Activated effector memory CD4-positive, alpha-beta T cell treated with anti-CD3 and anti-CD28 coated beads, Interleukin-2, amount 50 U/mL, for 16 hours (primary cell): ENCODE data around the gene VPS13D.
"Not testable (repeated sequence)": the region's sequence is repeated elsewhere in the genome, so short reads cannot be mapped to it uniquely, and the experiment has no call there.

Source experiments
- DNase-seq: peaks from one replicate; pipeline ENCODE4 v3.0.0-alpha.2; 2020

VPS13D gene

DNA sequence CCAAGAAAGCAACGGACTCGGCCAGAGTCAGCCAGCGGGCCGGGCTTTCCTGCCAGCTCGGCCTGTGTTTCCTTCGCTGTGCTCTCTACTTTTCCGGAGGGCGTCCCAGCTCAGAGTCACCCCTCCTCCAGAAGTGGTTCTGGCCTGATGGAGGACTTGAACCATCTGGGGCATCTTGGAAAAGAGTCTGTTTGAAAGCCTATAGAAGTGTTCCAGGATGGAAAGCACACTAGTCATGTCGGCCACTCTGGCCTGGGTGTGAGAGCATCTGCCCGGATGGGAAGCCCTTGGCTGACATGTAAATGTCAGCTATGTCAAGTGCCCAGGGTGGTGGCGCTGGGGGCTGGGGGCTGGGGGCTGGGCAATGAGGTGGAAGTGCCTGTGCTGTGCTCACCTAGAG, 274.8 kb downstream of the VPS13D start:
- DNase-seq: no peak

- no peak for DNase-seq
These were observed 275.4 kb downstream of the VPS13D start for GRCh38 chr1:12505231-12505630.

GRCh38 chr1:12505639-12506280, 275.9 kb downstream of the VPS13D start:
- no peak for DNase-seq

DNA sequence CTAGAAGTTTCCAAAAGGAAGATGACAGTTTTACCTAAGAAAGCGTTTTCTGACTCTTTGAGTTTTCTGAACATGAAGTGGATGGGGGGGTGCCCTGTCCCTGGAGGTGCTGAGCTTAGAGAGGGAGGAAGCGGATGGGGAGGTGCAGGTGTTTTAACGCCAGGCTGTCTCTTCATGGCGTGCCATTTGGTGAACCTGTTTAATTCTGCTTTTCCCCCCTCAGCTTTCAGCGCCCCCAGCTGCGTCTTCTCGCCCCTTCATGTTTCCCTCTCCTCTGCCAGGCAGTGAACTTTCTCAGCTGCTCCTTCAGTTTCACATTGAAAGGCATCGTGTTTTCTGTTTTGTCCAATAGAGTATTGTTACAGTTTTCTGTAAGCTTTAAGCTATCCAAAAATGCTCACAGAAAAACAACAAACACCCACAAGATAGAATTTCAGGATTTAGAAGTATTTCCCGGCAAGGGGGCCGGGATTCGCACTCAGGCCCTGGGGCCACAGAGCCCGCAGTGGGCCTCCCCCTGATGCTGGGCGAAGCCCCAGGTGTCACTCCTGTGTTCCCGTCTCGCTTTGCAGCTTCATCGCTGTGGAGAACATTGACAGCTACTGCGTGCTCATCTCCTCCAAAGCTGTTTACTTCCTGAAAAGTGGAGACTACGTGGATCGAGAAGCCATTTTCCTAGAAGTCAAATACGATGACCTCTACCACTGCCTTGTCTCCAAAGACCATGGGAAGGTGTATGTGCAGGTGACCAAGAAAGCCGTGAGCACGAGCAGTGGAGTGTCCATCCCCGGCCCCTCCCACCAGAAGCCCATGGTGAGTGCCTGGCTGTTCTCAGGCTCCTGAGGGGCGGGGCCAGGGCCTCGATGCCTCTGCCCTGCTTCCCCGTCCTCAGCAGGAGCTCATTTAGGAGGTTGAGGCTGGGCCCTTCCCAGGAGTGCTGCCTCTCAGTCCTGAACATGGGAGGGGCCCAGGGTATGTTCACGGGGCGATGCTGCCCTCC, 276.8 kb downstream of the VPS13D start:
- no peak for DNase-seq

DNA sequence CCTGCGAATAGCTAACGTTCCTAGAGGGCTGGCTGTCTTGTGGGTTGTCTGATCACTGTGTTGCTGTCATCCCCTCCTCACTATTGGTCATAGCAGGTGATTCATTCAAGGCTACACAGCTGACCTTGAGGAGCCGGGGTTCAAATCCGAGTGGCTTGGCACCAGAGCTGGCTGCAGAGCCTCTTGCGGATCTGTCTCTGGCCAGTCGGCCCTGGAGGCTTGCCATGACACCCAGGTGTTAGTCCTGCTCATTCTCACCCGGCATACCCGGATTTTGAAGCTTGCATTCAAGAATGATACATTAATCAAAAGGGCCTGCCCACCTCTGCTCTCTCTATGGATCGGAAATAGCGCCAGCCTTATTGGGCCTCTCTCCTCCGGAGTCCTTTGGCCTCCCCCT, 277.8 kb downstream of the VPS13D start:
- no peak for DNase-seq

- DNase-seq: no peak
These were observed 279.0 kb downstream of the VPS13D start for GRCh38 chr1:12508849-12509248.

GRCh38 chr1:12511128-12511484, 281.3 kb downstream of the VPS13D start:
- DNase-seq: no peak

- no peak for DNase-seq
These were observed 282.0 kb downstream of the VPS13D start for GRCh38 chr1:12511516-12512468.

DNA sequence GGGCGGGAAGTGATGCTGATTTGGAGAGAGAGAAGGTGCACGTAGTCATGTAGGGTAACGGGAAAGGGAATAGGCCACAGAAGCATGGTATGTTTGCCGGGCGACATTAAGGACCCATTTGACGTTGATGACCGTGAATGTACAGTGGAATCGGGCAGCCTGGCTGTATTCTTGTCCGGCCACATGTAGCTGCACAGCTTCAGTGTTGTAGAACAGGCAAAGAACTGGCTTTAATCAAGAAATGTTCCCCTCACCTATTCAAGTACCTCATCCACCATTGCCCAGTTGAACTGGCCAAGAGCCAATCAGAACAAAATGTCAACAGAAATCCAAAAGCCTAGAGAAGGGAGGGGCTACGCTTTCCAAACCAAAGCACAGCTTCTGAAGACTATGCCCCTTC, 283.4 kb downstream of the VPS13D start:
- DNase-seq: no peak

DNA sequence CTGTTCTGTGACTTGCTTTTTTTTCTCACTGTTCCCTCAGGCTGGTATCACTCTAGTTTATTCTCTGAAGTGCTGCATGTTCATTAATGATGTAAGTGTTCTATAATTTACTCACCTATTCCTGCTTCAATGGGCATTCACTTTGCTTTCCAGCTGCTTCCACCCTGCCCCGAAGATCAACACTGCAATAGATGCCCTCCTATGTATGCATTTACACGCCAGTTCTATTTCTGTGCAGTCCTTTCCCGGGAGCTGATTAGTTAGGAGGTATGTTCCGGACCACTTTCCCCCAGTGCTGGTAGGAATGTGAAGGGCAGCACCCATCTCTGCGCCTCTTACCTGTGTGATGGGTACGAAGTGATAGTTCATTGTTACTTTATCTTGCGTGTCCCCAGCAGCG, 284.8 kb downstream of the VPS13D start:
- no peak for DNase-seq

DNA sequence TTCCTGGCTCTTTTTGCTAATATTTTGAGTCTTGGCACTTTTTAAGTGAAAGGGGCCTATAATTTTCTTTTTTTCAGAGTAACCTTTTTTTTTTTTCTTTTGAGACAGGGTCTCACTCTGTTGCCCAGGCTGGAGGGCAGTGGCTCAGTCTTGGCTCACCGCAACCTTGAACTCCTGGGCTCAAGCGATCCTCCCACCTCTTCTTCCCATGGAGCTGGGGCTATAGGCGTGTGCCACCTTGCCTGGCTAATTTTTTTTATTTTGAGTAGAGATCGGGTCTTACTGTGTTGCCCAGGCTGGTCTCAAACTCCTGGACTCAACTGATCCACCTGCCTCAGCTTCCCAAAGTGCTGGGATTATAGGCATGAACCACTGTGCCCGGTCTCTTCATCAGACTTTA, 285.4 kb downstream of the VPS13D start:
- DNase-seq: no peak

- no peak for DNase-seq
These were observed 286.9 kb downstream of the VPS13D start for GRCh38 chr1:12516741-12517140.

- no peak for DNase-seq
These were observed 289.3 kb downstream of the VPS13D start for GRCh38 chr1:12518931-12519692.

- no peak for DNase-seq
These were observed 290.0 kb downstream of the VPS13D start for GRCh38 chr1:12519693-12520364.

GRCh38 chr1:12521096-12521495, 291.3 kb downstream of the VPS13D start:
- no peak for DNase-seq

GRCh38 chr1:12522780-12523179, 292.9 kb downstream of the VPS13D start:
- not testable (repeated sequence) for DNase-seq

DNA sequence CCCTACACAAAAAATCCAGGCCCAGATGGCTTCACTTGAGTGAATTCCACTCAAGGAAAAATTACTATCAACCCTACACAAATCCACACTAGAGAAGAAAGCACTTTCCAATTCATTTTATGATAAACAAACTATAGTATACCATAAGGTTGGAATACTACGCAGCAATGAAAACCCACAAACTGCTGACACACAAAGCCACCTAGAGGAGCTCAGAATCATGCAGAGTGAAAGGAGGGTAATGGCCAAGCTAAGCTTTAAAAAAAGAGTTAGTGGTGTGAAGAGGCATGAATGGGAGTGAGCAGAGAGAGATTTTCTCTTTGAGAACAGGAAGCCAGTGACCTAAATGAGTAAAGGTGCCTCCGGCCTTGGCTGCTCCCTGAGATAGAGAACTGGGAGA, 294.4 kb downstream of the VPS13D start:
- no peak for DNase-seq

DNA sequence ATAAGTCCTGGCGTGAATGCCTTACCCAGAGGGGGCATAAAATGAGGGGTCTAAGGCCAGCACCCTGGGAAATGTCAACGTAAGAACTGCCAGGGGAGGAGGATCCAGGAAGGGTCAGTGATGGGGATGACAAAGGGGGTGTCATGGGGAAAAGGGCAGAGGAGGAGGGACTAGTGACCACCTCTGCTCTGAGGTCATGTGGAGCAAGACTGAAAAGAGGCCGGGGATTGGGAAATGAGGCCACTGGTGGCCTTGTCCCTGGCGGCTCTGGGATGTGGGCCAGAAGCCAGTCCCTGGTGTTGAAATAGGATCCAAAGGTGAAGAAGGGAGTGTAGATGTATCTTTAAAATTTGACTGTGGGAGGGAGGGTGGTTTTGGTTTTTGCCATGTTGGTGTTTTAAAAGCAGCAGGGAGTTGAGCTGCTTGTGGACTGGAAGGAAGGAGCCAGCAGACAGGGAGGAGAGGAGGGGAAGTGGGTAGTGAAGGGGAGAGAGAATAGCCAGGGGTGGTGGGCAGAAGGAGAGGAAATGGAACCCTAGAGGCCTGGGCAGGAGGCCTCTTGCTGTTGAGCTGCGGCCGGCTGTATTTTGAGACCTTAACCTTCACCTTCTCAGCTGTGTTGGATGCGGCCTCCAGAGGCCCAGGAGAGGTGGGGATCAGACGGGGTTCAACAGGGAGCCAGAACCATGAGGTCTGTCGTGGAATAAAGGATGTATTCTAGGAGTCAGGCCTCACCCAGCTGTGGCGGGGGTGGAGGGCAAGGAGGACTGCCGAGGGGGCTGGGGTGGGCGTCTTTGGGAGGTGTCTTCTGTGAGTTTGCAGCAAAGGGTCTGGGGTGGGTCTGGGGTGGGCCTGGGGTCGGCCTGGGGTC, 295.7 kb downstream of the VPS13D start:
- no peak for DNase-seq

DNA sequence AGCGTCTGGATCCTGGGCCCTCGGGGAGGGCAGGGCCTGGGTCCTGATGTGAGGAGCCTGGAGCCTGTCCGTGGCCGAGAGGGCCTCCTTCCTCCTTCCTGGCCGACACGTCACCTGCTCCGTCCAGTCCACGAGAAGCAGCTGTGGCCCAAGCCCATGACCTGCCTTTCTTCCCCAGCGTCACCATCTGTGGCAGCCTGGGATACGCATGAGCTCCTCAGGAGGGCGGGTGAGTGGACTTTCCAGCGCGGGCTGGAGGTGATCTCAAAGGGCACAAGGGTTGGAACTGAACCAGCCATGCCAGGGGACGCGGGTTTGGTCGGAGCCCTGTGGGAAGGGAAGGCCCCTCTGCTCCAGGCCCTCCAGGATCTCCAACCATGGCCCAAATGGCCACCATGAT, 297.7 kb downstream of the VPS13D start:
- no peak for DNase-seq

DNA sequence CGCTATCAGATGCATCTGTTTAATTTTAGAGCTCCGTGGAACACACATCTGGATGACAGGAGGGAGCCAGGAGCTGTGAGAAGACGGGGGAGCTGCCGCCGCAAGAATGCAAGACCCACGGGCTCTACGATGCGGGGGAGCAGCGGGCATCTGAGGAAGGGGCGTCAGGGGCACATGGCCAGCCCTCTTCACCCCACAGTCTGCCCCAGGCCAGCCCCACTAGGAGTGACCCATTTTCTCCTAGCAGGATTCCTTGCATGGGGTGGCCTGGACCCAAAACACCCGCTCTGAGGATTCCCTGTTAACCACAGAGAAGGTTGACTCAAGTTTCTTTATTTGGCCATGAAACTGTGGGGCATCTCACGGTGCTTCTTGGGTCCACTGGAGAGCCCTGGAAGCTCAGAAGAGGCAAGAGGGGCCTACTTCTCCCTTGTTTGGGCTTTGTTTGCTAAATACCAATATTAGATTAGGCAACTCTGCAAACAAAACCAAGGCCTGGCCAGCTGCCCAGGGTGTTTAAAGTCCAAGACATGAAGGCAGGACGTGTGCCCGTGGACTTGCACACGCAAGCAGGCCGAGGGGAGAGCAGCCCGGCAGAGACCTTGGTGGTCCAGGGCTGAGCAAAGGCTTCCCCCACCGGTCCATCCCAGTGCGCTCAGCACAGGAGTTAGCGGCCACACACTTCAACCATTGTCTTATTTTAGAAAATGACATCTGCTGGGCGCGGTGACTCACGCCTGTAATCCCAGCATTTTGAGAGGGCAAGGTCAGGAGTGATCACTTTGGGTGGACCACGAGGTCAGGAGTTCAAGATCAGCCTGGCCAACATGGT, 298.4 kb downstream of the VPS13D start:
- no peak for DNase-seq
